Upper lobe of right lung (tissue), 1 donor: ENCODE measurements around the gene TUB. TPM values are rescaled to one million over a fixed set of nuclear protein-coding genes. Genes with fewer than 3 reads are reported as not detected.

ENCODE experiments used
- ATAC-seq: fragments of 200-7000 bp; cut with Tn5 transposase; one replicate; pipeline ENCODE4 v1.9.1; 2020; ENCODE audit warnings: mild to moderate bottlenecking, moderate library complexity
- DNase-seq: peaks from one replicate; pipeline ENCODE4 v3.0.0-alpha.2; 2020
- H3K27ac ChIP-seq: fragments of 200-600 bp; one replicate; pipeline ENCODE4 v1.8.0; 2022
- H3K27me3 ChIP-seq: fragments of 200-600 bp; one replicate; pipeline ENCODE4 v1.8.0; 2022; ENCODE audit warnings: mild to moderate bottlenecking
- H3K36me3 ChIP-seq: fragments of 200-600 bp; one replicate; pipeline ENCODE4 v1.8.0; 2022
- H3K4me1 ChIP-seq: fragments of 200-600 bp; one replicate; pipeline ENCODE4 v1.8.0; 2022
- H3K4me3 ChIP-seq: fragments of 200-600 bp; one replicate; pipeline ENCODE4 v1.8.0; 2022; ENCODE audit warnings: mild to moderate bottlenecking
- H3K9me3 ChIP-seq: fragments of 200-600 bp; one replicate; pipeline ENCODE4 v1.8.0; 2022
- CTCF ChIP-seq: fragments of 200-600 bp; IDR thresholded peaks from one replicate; pipeline ENCODE4 v1.8.0; 2022; ENCODE audit warnings: antibody characterized with exemption
- intact Hi-C: fragments of 100-400 bp; cut with DNase I; formaldehyde crosslinking; loops from one replicate; pipeline ENCODE4 v1.11.0; 2022
- total RNA-seq: library from RNA; stranded (reverse); fragmentation: NEBNext Ultra II Directional; extraction: Animal tissue kit (Norgen Biotek cat#: 25700); gene quantifications from one replicate; pipeline ENCODE4 v1.2.1, GENCODE V29; 2021
- donor health status: DM: no; HTN: yes; CAD: no; lungs with severe emphysema.

TUB gene
- total RNA-seq, 1 donor from 2014 or later: 3.6 TPM

GRCh38 chr11:8095806-8096522 lies 15.0 kb downstream of the TUB start:
- Histone ChIP-seq H3K4me3 (no peak overlapping the region), H3K36me3 (no peaks in the 10 kb centered on the region), H3K9me3 (no peaks in the 10 kb centered on the region), H3K27ac (no peak overlapping the region), H3K4me1 (no peaks in the 10 kb centered on the region), H3K27me3 (no peaks in the 10 kb centered on the region)
- ATAC-seq (no peak), DNase-seq (no peak)
- no peak for TF ChIP-seq CTCF
- intact Hi-C loops: loop anchor here (10.0 kb wide), 1 partner anchor 61 kb away; no protein-coding TSS in a partner anchor

DNA sequence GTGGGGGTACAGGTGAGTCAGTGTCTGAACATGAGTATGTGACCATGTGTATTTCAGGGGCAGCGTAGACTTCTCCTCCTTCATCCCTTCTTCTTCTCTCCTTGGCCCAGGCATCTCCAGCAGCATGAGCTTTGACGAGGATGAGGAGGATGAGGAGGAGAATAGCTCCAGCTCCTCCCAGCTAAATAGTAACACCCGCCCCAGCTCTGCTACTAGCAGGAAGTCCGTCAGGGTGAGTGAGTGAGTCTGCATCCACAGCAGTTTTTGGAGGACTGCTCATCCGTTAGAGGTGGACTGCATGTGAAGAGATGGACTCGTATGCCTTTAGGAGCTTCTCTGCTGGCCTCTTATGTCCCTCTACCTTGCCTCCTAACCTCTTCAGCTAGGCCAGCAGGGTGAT lies 15.6 kb downstream of the TUB start:
- Histone ChIP-seq H3K27me3 (no peaks in the 10 kb centered on the region), H3K27ac (no peak overlapping the region), H3K4me1 (no peaks in the 10 kb centered on the region), H3K9me3 (no peaks in the 10 kb centered on the region), H3K36me3 (no peaks in the 10 kb centered on the region), H3K4me3 (no peak overlapping the region)
- TF ChIP-seq CTCF: no peak
- DNase-seq (no peak), ATAC-seq (no peak)
- intact Hi-C loops: loop anchor here (10.0 kb wide), 1 partner anchor 62 kb away; no protein-coding TSS in a partner anchor

DNA sequence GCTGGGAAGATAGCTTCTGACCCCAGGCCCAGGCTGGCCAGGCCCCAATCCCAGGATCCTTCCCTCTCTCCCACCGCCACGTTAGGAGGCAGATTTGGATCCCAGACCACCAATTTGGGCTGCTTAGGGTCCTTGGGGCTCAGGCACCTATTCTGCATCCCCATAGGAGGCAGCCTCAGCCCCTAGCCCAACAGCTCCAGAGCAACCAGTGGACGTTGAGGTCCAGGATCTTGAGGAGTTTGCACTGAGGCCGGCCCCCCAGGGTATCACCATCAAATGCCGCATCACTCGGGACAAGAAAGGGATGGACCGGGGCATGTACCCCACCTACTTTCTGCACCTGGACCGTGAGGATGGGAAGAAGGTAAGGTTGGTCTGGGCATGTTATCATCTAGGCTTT lies 16.1 kb downstream of the TUB start:
- ATAC-seq: no peak
- no peaks in the 10 kb centered on the region for H3K36me3 ChIP-seq

GRCh38 chr11:8097468-8097867 lies 16.5 kb downstream of the TUB start:
- no peak for TF ChIP-seq CTCF
- H3K4me1 ChIP-seq: no peaks in the 10 kb centered on the region
- no peak for ATAC-seq
- intact Hi-C loops: loop anchor here (10.0 kb wide), 1 partner anchor 63 kb away; no protein-coding TSS in a partner anchor
- DNase-seq: no peak
- no peaks in the 10 kb centered on the region for H3K27me3 ChIP-seq
- H3K36me3 ChIP-seq: no peaks in the 10 kb centered on the region
- H3K4me3 ChIP-seq: no peak overlapping the region
- H3K27ac ChIP-seq: no peak overlapping the region
- no peaks in the 10 kb centered on the region for H3K9me3 ChIP-seq

More for the DNA sequence above, 16.1 kb downstream of the TUB start:
- intact Hi-C loops: loop anchor here (10.0 kb wide), 1 partner anchor 62 kb away; no protein-coding TSS in a partner anchor
- H3K27me3 ChIP-seq: no peaks in the 10 kb centered on the region
- no peaks in the 10 kb centered on the region for H3K9me3 ChIP-seq
- no peaks in the 10 kb centered on the region for H3K4me1 ChIP-seq
- DNase-seq: no peak
- TF ChIP-seq CTCF: no peak
- no peak overlapping the region for H3K27ac ChIP-seq
- H3K4me3 ChIP-seq: no peak overlapping the region

- H3K4me3 ChIP-seq: no peak overlapping the region
- ATAC-seq (no peak), DNase-seq (no peak)
- no peaks in the 10 kb centered on the region for H3K36me3 ChIP-seq
- intact Hi-C loops: loop anchor here (10.0 kb wide), 1 partner anchor 63 kb away; no protein-coding TSS in a partner anchor
- no peaks in the 10 kb centered on the region for H3K4me1 ChIP-seq
- H3K27ac ChIP-seq: no peak overlapping the region
- H3K27me3 ChIP-seq: no peaks in the 10 kb centered on the region
- no peak for TF ChIP-seq CTCF
- no peaks in the 10 kb centered on the region for H3K9me3 ChIP-seq
These were observed 16.9 kb downstream of the TUB start for GRCh38 chr11:8097926-8098325.
